GM20000 (cell line): ENCODE results near the gene AGAP1.

ENCODE experiments used
- DNase-seq: peaks from one replicate; pipeline ENCODE4 v3.0.0; 2012; ENCODE audit warnings: low spot score
- TF ChIP-seq, protein P1 (sequence below): IDR thresholded peaks from 2 replicates; pipeline ENCODE4 v1.5.1; 2012; ENCODE audit warnings: mild to moderate bottlenecking, control low read depth; ENCODE audit errors: extremely low read depth, missing control alignments

The AGAP1 gene

DNA sequence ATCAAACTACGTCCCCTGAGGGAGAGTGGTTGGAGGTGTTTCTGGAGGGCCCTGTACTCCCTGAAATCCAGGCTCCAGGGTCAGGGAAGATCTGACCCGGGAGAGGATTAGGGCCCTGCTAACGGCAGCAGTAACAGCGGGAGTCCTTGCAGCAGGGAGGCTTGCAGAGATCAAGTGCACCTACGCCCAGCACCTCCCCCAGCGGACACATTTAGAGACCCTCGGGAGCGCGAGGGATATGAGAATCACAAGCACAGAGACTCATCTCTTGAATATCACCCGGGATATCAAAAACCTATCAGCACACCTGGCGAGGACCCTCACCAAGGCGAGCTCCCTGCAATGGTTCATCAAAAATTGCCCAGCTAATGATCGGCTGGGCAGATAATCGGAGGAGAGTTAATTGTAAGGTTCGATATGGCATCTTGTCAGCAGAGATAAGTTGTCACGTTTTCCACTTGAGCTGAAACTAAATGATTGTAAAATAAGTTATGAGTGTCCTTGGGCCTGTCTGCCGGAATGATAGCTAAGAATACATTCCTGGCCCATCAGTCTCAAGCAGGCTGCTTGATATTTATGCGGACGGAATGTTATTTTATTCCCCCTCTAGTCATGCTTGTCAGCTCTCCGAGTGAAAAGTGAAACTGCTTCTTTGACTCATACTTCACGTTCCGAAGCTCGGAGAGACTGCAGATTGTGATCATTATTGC lies 464.5 kb downstream of the AGAP1 start:
- TF ChIP-seq, protein P1, sequence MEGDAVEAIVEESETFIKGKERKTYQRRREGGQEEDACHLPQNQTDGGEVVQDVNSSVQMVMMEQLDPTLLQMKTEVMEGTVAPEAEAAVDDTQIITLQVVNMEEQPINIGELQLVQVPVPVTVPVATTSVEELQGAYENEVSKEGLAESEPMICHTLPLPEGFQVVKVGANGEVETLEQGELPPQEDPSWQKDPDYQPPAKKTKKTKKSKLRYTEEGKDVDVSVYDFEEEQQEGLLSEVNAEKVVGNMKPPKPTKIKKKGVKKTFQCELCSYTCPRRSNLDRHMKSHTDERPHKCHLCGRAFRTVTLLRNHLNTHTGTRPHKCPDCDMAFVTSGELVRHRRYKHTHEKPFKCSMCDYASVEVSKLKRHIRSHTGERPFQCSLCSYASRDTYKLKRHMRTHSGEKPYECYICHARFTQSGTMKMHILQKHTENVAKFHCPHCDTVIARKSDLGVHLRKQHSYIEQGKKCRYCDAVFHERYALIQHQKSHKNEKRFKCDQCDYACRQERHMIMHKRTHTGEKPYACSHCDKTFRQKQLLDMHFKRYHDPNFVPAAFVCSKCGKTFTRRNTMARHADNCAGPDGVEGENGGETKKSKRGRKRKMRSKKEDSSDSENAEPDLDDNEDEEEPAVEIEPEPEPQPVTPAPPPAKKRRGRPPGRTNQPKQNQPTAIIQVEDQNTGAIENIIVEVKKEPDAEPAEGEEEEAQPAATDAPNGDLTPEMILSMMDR = no peak
- DNase-seq = no peak

DNA sequence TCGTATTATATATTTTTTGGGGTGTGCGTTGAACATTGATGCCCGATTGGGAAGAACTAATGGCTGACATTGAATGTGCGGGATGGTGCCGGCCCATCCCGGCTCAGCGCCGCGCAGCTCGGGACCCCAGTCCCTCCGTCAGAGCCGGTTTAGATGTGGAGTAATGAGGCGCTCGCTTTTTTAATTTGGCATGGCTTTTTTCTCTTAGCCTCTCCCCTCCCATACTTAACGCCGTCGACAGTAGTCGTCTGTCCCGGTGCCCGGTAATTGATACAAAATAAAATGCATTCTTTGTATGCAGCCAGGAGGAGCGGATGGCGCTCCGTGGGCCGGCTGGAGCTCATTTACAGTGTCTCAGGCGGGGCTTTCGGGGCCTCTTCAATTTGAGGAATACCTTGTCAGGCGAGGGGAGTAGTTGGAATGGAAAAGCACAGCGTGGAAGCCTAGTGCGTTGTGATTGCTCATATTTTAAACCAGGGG lies 465.1 kb downstream of the AGAP1 start:
- TF ChIP-seq, protein P1 = no peak
- DNase-seq = no peak

DNA sequence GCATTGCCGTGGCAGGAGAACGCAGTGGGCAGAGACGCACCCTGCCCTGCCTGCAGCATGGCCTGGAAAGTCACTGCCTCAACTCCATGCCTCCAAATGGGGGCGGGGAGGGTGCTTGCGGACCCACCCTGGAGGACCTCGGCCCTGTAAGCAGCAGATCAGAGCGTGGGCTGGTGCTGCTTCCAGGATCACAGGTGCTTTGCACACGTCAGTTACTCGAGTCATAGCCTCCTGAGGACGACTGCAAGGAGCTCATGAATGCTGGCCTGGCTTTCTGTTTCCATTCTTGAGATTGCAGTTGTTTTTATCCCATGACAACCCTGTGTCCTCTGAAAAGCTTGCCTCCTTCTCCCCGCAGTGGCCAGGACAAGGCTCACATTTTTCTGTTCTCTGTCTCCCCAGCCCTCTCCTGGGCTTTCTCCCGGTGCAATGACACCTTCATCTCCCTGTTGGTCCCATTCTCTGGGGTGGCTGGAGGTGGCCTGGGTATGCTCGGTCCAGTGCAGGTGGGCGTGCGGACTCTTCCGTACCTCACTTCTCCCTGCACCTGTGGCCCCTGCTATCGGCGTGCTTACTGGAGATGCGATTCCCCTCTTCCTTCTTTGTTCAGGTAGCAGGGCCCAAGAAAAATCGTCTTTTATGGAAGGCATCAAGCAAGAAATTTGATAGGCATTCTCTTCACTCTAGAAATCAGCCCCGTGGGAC lies 466.3 kb downstream of the AGAP1 start:
- TF ChIP-seq, protein P1 = no peak
- no peak for DNase-seq

DNA sequence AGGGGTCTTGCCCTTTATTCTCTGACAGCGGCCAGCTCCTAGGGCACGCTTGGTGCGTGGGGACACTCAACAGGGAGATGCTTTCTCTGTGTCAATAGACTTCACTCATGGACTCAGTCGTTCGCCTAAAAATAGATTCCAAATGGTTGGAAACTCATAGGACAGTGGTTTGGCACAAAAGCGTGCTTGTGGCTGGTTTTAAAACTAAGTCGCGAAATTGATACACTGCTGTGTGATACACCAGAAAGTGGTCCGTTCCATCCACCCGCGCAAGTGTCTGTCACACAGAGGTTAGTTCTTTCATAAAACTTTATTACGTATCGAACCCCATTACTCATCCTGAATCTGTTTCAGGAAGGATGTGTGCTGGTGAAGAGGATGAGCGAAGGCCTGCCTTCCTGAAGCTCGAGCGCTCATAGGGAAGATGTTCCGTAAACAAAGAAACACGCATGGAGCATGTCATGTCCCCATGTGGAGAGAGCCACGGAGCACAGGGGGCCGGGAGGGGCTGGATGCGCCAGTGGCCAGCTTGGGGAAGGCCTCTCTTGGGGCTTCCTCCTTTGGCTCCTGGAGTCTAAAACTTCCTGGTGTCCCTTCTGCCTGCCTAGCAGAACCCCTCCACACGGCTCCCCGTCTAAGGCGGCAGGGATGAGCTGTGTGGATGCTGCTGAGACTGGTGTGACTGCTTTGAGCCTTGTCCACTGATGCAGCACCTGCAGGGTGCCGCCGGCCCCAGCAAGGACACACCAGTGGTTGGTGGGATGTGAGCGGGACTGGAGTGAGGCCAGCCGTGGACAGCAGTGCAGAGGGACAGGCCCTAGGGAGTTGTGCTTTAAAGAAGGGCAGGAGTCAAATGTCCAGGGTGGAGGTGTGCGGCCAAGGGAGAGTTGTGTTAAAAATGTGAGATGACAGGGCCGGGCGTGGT lies 467.1 kb downstream of the AGAP1 start:
- TF ChIP-seq, protein P1 = no peak
- no peak for DNase-seq

DNA sequence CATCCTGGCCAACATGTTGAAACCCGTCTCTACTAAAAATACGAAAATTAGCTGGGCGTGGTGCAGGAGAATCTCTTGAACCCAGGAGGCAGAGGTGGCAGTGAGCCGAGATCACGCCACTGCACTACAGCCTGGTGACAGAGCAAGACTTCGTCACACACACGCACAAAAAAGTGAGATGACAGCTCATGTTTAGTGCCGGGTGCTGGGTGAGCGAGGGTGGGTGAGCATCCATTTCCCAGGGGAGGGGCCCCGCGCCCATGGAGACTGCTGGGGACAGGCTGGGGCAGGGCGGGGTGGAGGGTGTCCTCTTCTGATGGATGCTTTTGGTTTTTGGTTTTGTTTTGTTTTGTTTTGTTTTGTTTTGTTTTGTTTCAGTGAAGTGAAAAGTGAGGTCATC lies 467.9 kb downstream of the AGAP1 start:
- DNase-seq = no peak
- TF ChIP-seq, protein P1 = no peak

DNA sequence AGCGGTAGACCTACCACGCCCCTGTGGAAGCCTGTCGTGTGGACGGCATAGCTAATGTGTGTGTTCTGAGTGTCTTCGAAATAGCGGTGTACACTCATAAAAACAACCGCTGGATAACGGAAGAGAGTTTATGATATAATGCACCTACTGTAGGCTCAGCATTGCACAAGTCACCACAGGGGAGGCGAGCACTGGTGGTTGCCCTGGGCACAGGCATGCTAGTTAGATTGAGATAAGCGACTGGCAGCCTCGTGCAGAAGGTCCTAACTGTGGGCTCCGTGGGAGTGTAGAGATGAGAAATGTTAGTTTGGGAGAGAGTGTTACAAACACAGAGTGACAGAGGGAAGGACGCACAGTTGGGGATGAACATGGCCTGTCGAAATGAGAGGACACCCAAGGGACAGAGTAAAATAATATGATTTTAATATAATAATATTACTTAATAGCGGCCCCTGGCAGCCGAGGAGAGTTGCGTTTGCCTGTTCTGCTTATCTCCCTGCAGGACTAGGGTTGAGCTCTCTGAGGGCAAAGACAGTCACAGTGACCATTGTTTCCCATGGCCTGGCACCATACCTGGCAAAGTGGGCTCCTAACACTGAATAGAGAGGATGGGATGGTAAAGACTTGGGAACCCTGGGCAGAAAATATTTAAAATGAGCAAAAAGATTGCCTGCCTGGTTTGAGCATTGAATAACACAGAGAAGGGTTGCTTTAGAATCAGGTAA lies 470.2 kb downstream of the AGAP1 start:
- DNase-seq = no peak
- TF ChIP-seq, protein P1 = no peak
